A673 (cell line): ENCODE data around the gene GMPR.

Experiments used
- EZH2 ChIP-seq: fragments of 200-600 bp; sonication (generic); IDR thresholded peaks from 2 replicates; pipeline ENCODE4 v1.6.1; 2017; ENCODE audit warnings: borderline replicate concordance, low read depth, mild to moderate bottlenecking, mixed read lengths, antibody characterized with exemption, low read length; ENCODE audit not compliant: poor library complexity, severe bottlenecking
- TF ChIP-seq, protein P1 (sequence below): fragments of 300-800, 200-600 bp; sonication (generic); conservative IDR thresholded peaks from 2 replicates; pipeline ENCODE4 v1.5.1; 2017; ENCODE audit warnings: low read depth, mild to moderate bottlenecking, antibody characterized with exemption, low read length, moderate library complexity, mixed read lengths

DNA sequence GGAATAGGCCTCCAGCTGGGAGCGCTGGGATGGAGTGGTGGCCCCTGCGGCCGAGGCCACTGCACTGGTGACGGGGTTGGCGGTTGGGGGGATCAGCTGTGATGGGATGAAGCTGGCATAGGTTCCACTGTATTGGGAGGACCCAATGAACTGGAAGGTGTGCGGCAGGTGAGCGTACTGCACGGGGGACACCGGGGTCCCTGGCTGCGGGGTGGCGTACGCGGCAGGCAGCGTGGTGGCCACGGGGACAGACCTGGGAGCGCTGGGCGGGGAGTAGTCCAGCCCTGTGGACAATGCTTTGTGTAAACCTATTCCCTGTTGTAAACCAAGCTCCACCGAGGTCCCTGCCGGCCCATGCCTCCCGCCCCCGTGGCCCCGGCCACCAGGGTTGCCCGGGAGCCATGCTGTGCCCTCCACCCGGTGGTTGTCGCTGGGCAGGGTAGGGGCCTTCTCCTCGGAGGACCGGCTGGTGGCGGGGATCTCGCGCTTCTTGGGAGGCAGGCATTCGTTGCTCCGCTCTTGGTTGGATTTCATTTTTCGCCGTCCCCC is 89.5 kb downstream of the GMPR start:
- TF ChIP-seq, protein P1, sequence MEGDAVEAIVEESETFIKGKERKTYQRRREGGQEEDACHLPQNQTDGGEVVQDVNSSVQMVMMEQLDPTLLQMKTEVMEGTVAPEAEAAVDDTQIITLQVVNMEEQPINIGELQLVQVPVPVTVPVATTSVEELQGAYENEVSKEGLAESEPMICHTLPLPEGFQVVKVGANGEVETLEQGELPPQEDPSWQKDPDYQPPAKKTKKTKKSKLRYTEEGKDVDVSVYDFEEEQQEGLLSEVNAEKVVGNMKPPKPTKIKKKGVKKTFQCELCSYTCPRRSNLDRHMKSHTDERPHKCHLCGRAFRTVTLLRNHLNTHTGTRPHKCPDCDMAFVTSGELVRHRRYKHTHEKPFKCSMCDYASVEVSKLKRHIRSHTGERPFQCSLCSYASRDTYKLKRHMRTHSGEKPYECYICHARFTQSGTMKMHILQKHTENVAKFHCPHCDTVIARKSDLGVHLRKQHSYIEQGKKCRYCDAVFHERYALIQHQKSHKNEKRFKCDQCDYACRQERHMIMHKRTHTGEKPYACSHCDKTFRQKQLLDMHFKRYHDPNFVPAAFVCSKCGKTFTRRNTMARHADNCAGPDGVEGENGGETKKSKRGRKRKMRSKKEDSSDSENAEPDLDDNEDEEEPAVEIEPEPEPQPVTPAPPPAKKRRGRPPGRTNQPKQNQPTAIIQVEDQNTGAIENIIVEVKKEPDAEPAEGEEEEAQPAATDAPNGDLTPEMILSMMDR, result no peak
- TF ChIP-seq EZH2, result no peak
